Kidney epithelial cell (primary cell): ENCODE measurements around the gene RAB26. TPM values are rescaled to one million over a fixed set of nuclear protein-coding genes. Genes with fewer than 3 reads are reported as not detected.

Experiments used
- DNase-seq: peaks from one replicate; pipeline ENCODE4 v3.0.0-alpha.2; 2010; ENCODE audit warnings: low read depth
- H3K27me3 ChIP-seq: 2 replicates; pipeline ENCODE4 v1.6.0; 2011; ENCODE audit warnings: low read length; ENCODE audit not compliant: control insufficient read depth, insufficient read depth
- H3K36me3 ChIP-seq: 2 replicates; pipeline ENCODE4 v1.5.1; 2011; ENCODE audit warnings: low read length; ENCODE audit not compliant: control insufficient read depth, insufficient read depth
- H3K4me3 ChIP-seq: 2 replicates; pipeline ENCODE4 v1.5.1; 2011; ENCODE audit warnings: low read depth, mild to moderate bottlenecking, control low read depth, low read length
- CTCF ChIP-seq: IDR thresholded peaks from 2 replicates; pipeline ENCODE4 v1.5.1; 2011; ENCODE audit warnings: mild to moderate bottlenecking, moderate library complexity, low read length, control low read depth, inconsistent platforms; ENCODE audit not compliant: insufficient read depth, poor library complexity, severe bottlenecking
- total RNA-seq: library from RNA; depleted of rRNA; stranded (reverse); fragments of >200 nt; gene quantifications from 2 replicates; pipeline ENCODE4 v1.2.3, GENCODE V29; 2015

RAB26 gene
- total RNA-seq, 1 donor from 2014 or later, result 0.54 TPM

GRCh38 chr16:2166263-2167067 is 18.0 kb downstream of the RAB26 start:
- H3K4me3 ChIP-seq, result no peak overlapping the region
- DNase-seq, result no peak
- TF ChIP-seq CTCF, result no peak
- H3K36me3 ChIP-seq, result no peaks in the 10 kb centered on the region
- H3K27me3 ChIP-seq, result no peaks in the 10 kb centered on the region

GRCh38 chr16:2167068-2167638 is 18.7 kb downstream of the RAB26 start:
- no peaks in the 10 kb centered on the region for H3K27me3 ChIP-seq
- no peak for TF ChIP-seq CTCF
- H3K4me3 ChIP-seq, result no peak overlapping the region
- DNase-seq, result no peak
- no peaks in the 10 kb centered on the region for H3K36me3 ChIP-seq

- H3K36me3 ChIP-seq, result peaks cover 2% of the 10 kb centered on the region
These were observed 21.7 kb downstream of the RAB26 start for GRCh38 chr16:2170080-2170479.

GRCh38 chr16:2170587-2171435 is 22.4 kb downstream of the RAB26 start:
- DNase-seq, result no peak
- H3K36me3 ChIP-seq, result peaks cover 4% of the 10 kb centered on the region
- TF ChIP-seq CTCF, result no peak
- no peaks in the 10 kb centered on the region for H3K27me3 ChIP-seq
- no peak overlapping the region for H3K4me3 ChIP-seq

More at GRCh38 chr16:2170080-2170479, 21.7 kb downstream of the RAB26 start:
- H3K4me3 ChIP-seq, result no peak overlapping the region
- DNase-seq, result no peak
- H3K27me3 ChIP-seq, result no peaks in the 10 kb centered on the region
- TF ChIP-seq CTCF, result no peak

GRCh38 chr16:2171601-2172178 is 23.3 kb downstream of the RAB26 start:
- no peak for TF ChIP-seq CTCF
- DNase-seq, result no peak
- Histone ChIP-seq H3K4me3 (no peak overlapping the region), H3K36me3 (peaks cover 4% of the 10 kb centered on the region), H3K27me3 (no peaks in the 10 kb centered on the region)
